Measurements from ENCODE around the gene FAM120B.

The FAM120B gene

GRCh38 chr6:170287371-170287876, 19.1 kb upstream of the FAM120B start:
- Histone ChIP-seq H3K4me1 (ENCODE audit: insufficient read depth, low read length) (peaks cover 9% of the 10 kb centered on the region), H3K36me3 (ENCODE audit: insufficient read depth, low read length) (no peaks in the 10 kb centered on the region), H3K9ac (ENCODE audit: low read depth, low read length) (no peak overlapping the region), H3K9me3 (ENCODE audit: control insufficient read depth, insufficient read depth, low read length) (no peaks in the 10 kb centered on the region)

- Histone ChIP-seq H3K9me3 (ENCODE audit: control insufficient read depth, insufficient read depth, low read length) (no peaks in the 10 kb centered on the region), H3K9ac (ENCODE audit: low read depth, low read length) (no peak overlapping the region), H3K36me3 (ENCODE audit: insufficient read depth, low read length) (no peaks in the 10 kb centered on the region), H3K4me1 (ENCODE audit: insufficient read depth, low read length) (peaks cover 9% of the 10 kb centered on the region)
These were observed 18.4 kb upstream of the FAM120B start for GRCh38 chr6:170288091-170288631.

- no peaks in the 10 kb centered on the region for H3K36me3 ChIP-seq (ENCODE audit: insufficient read depth, low read length)
- peaks cover 9% of the 10 kb centered on the region for H3K4me1 ChIP-seq (ENCODE audit: insufficient read depth, low read length)
- H3K9ac ChIP-seq (ENCODE audit: low read depth, low read length), result peak overlapping the region; percentile 60; the same call in 1 of the 2 replicates
These were observed 17.7 kb upstream of the FAM120B start for GRCh38 chr6:170288852-170289179.

GRCh38 chr6:170289180-170289931, 17.2 kb upstream of the FAM120B start:
- Histone ChIP-seq H3K36me3 (ENCODE audit: insufficient read depth, low read length) (no peaks in the 10 kb centered on the region), H3K4me1 (ENCODE audit: insufficient read depth, low read length) (peaks cover 9% of the 10 kb centered on the region), H3K9me3 (ENCODE audit: control insufficient read depth, insufficient read depth, low read length) (no peaks in the 10 kb centered on the region), H3K9ac (ENCODE audit: low read depth, low read length) (peak overlapping the region; percentile 60; the same call in 1 of the 2 replicates)

More at GRCh38 chr6:170288852-170289179, 17.7 kb upstream of the FAM120B start:
- no peaks in the 10 kb centered on the region for H3K9me3 ChIP-seq (ENCODE audit: control insufficient read depth, insufficient read depth, low read length)

GRCh38 chr6:170289951-170290295, 16.6 kb upstream of the FAM120B start:
- Histone ChIP-seq H3K36me3 (ENCODE audit: insufficient read depth, low read length) (no peaks in the 10 kb centered on the region), H3K9me3 (ENCODE audit: control insufficient read depth, insufficient read depth, low read length) (no peaks in the 10 kb centered on the region), H3K4me1 (ENCODE audit: insufficient read depth, low read length) (peaks cover 9% of the 10 kb centered on the region), H3K9ac (ENCODE audit: low read depth, low read length) (peak overlapping the region; percentile 60; the same call in 1 of the 2 replicates)

- Histone ChIP-seq H3K4me1 (ENCODE audit: insufficient read depth, low read length) (peaks cover 9% of the 10 kb centered on the region), H3K36me3 (ENCODE audit: insufficient read depth, low read length) (no peaks in the 10 kb centered on the region), H3K9me3 (ENCODE audit: control insufficient read depth, insufficient read depth, low read length) (no peaks in the 10 kb centered on the region), H3K9ac (ENCODE audit: low read depth, low read length) (peak within 1 kb of the TSS; percentile 60; the same call in 1 of the 2 replicates)
These were observed 16.0 kb upstream of the FAM120B start, which contains the start of gene DLL1 for GRCh38 chr6:170290296-170291128. Gene DLL1 (minus strand): TSS chr6:170291078. CDS start chr6:170290139, 939 bp downstream.

GRCh38 chr6:170291271-170292110, 15.1 kb upstream of the FAM120B start:
- H3K36me3 ChIP-seq (ENCODE audit: insufficient read depth, low read length), result no peaks in the 10 kb centered on the region
- no peaks in the 10 kb centered on the region for H3K9me3 ChIP-seq (ENCODE audit: control insufficient read depth, insufficient read depth, low read length)
- peaks cover 4% of the 10 kb centered on the region; the same call in 1 of the 2 replicates for H3K4me1 ChIP-seq (ENCODE audit: insufficient read depth, low read length)
- peak overlapping the region; percentile 48; the same call in 1 of the 2 replicates for H3K9ac ChIP-seq (ENCODE audit: low read depth, low read length)

GRCh38 chr6:170292111-170292406, 14.5 kb upstream of the FAM120B start:
- H3K9ac ChIP-seq (ENCODE audit: low read depth, low read length), result peak overlapping the region; percentile 48; the same call in 1 of the 2 replicates
- H3K4me1 ChIP-seq (ENCODE audit: insufficient read depth, low read length), result peaks cover 1% of the 10 kb centered on the region; the same call in 1 of the 2 replicates

GRCh38 chr6:170292407-170293158, 14.0 kb upstream of the FAM120B start:
- Histone ChIP-seq H3K9ac (ENCODE audit: low read depth, low read length) (peak overlapping the region; percentile 48; the same call in 1 of the 2 replicates), H3K4me1 (ENCODE audit: insufficient read depth, low read length) (peaks cover 2% of the 10 kb centered on the region), H3K9me3 (ENCODE audit: control insufficient read depth, insufficient read depth, low read length) (no peaks in the 10 kb centered on the region), H3K36me3 (ENCODE audit: insufficient read depth, low read length) (no peaks in the 10 kb centered on the region)

More at GRCh38 chr6:170292111-170292406, 14.5 kb upstream of the FAM120B start:
- Histone ChIP-seq H3K36me3 (ENCODE audit: insufficient read depth, low read length) (no peaks in the 10 kb centered on the region), H3K9me3 (ENCODE audit: control insufficient read depth, insufficient read depth, low read length) (no peaks in the 10 kb centered on the region)

- Histone ChIP-seq H3K36me3 (ENCODE audit: insufficient read depth, low read length) (no peaks in the 10 kb centered on the region), H3K9me3 (ENCODE audit: control insufficient read depth, insufficient read depth, low read length) (no peaks in the 10 kb centered on the region), H3K4me1 (ENCODE audit: insufficient read depth, low read length) (peaks cover 5% of the 10 kb centered on the region), H3K9ac (ENCODE audit: low read depth, low read length) (no peak overlapping the region; the same call in 1 of the 2 replicates)
These were observed 13.0 kb upstream of the FAM120B start for GRCh38 chr6:170293341-170294231.

- Histone ChIP-seq H3K9ac (ENCODE audit: low read depth, low read length) (no peak overlapping the region), H3K9me3 (ENCODE audit: control insufficient read depth, insufficient read depth, low read length) (no peaks in the 10 kb centered on the region), H3K4me1 (ENCODE audit: insufficient read depth, low read length) (peaks cover 5% of the 10 kb centered on the region), H3K36me3 (ENCODE audit: insufficient read depth, low read length) (no peaks in the 10 kb centered on the region)
These were observed 12.2 kb upstream of the FAM120B start for GRCh38 chr6:170294298-170294730.

GRCh38 chr6:170294813-170295509, 11.6 kb upstream of the FAM120B start:
- H3K4me1 ChIP-seq (ENCODE audit: insufficient read depth, low read length), result peaks cover 5% of the 10 kb centered on the region
- no peaks in the 10 kb centered on the region; the same call in 1 of the 2 replicates for H3K9me3 ChIP-seq (ENCODE audit: control insufficient read depth, insufficient read depth, low read length)
- H3K9ac ChIP-seq (ENCODE audit: low read depth, low read length), result peak overlapping the region; percentile 42

More at GRCh38 chr6:170294813-170295509, 11.6 kb upstream of the FAM120B start:
- H3K36me3 ChIP-seq (ENCODE audit: insufficient read depth, low read length), result no peaks in the 10 kb centered on the region
